Natural killer cell treated with Interleukin-12 subunit alpha and Interleukin-12 subunit beta and Interleukin-15 and Interleukin-18, amount 100 ng/mL, for 72 hours (primary cell): ENCODE measurements around the gene IGFBP5. TPM values are rescaled to one million over a fixed set of nuclear protein-coding genes. Genes with fewer than 3 reads are reported as not detected.

Experiments used
- ATAC-seq, 2 donors: fragments of 150-1000 bp; cut with Tn5 transposase in 1 of 2; sonication (Bioruptor Pico), chemical (Tn5 transposase) in 1 of 2; 2 replicates each; pipeline ENCODE4 v1.10.0; 2021
- DNase-seq: peaks from one replicate; pipeline ENCODE4 v3.0.0; 2022; ENCODE audit warnings: low spot score
- H3K27ac Mint-ChIP-seq, 2 donors: 1 replicate in 1 of 2; 2 replicates in 1 of 2; pipeline ENCODE4 v1.8.0; 2022; ENCODE audit warnings: mixed read lengths in 2 of 2, mild to moderate bottlenecking in 1 of 2, moderate library complexity in 1 of 2
- H3K27me3 Mint-ChIP-seq, 2 donors: 1 replicate in 1 of 2; 2 replicates in 1 of 2; pipeline ENCODE4 v1.8.0; 2022; ENCODE audit warnings: mixed read lengths in 2 of 2
- H3K36me3 Mint-ChIP-seq: one replicate; pipeline ENCODE4 v1.8.0; 2022; ENCODE audit warnings: mixed read lengths
- H3K4me1 Mint-ChIP-seq, 2 donors: 1 replicate in 1 of 2; 2 replicates in 1 of 2; pipeline ENCODE4 v1.8.0; 2022; ENCODE audit warnings: low read depth in 2 of 2, mixed read lengths in 2 of 2, mild to moderate bottlenecking in 1 of 2
- H3K4me3 Mint-ChIP-seq: one replicate; pipeline ENCODE4 v1.8.0; 2022; ENCODE audit warnings: mixed read lengths
- H3K9me3 Mint-ChIP-seq: 2 replicates; pipeline ENCODE4 v1.8.0; 2022; ENCODE audit warnings: mixed read lengths
- total RNA-seq, 2 donors: library from RNA; stranded (reverse); gene quantifications; one replicate each; pipeline ENCODE4 v1.2.3, GENCODE V29; 2022

The IGFBP5 gene
- total RNA-seq, 2 donors from 2014 or later = 0.08 TPM; not detected in 1

GRCh38 chr2:216701544-216701943 is 6.2 kb upstream of the IGFBP5 start:
- no peak for DNase-seq
- Mint-ChIP-seq H3K9me3 (no peaks in the 10 kb centered on the region), H3K4me3 (no peak overlapping the region), H3K4me1 (peaks cover 0 to 3% of the 10 kb centered on the region in 2 donors), H3K36me3 (no peaks in the 10 kb centered on the region), H3K27me3 (peaks cover 21 to 23% of the 10 kb centered on the region in 2 donors), H3K27ac (no peak overlapping the region)
- ATAC-seq = no peak

DNA sequence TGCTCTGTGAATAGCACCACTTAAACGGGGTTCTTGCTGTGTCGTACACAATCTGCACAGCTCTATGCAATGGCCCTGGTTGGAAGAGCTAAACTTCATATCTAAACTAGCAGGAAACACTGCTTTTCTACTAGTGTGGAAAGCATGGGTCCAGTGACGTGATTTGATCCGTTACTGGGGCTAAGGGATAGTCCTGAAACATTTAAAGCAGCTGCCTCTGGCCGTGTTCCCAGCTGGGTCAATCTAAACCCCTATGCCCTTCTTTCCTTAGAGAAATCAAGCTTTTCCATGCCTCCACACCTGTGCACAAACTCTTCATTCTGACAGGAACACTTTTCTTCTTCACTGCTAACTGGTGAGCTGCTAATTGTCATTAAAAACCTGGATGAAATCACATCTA is 5.4 kb upstream of the IGFBP5 start:
- Mint-ChIP-seq H3K36me3 (no peaks in the 10 kb centered on the region), H3K4me3 (no peak overlapping the region), H3K27ac (no peak overlapping the region), H3K27me3 (peaks cover 28 to 31% of the 10 kb centered on the region in 2 donors), H3K4me1 (peaks cover 0 to 5% of the 10 kb centered on the region in 2 donors), H3K9me3 (no peaks in the 10 kb centered on the region)
- DNase-seq = no peak
- ATAC-seq = no peak

- peak; percentile 15 for DNase-seq
- ATAC-seq = no peak
- Mint-ChIP-seq H3K27ac (no peak overlapping the region), H3K36me3 (no peaks in the 10 kb centered on the region), H3K9me3 (no peaks in the 10 kb centered on the region), H3K4me1 (peaks cover 0 to 6% of the 10 kb centered on the region in 2 donors), H3K4me3 (no peak overlapping the region), H3K27me3 (peaks cover 31 to 34% of the 10 kb centered on the region in 2 donors)
These were observed 4.8 kb upstream of the IGFBP5 start for GRCh38 chr2:216700088-216700567.

- Mint-ChIP-seq H3K36me3 (no peaks in the 10 kb centered on the region), H3K27ac (no peak overlapping the region), H3K27me3 (peaks cover 37 to 43% of the 10 kb centered on the region in 2 donors), H3K4me3 (no peak overlapping the region), H3K4me1 (peaks cover 3 to 12% of the 10 kb centered on the region in 2 donors), H3K9me3 (no peaks in the 10 kb centered on the region)
- ATAC-seq = peak; percentile 54 to 62
- peak; percentile 32 for DNase-seq
These were observed 3.5 kb upstream of the IGFBP5 start for GRCh38 chr2:216698895-216699294.

- peaks cover 40 to 49% of the 10 kb centered on the region in 2 donors for H3K27me3 Mint-ChIP-seq
- no peak overlapping the region for H3K4me3 Mint-ChIP-seq
- H3K36me3 Mint-ChIP-seq = no peaks in the 10 kb centered on the region
- no peak for DNase-seq
- no peak for ATAC-seq
- peaks cover 8 to 16% of the 10 kb centered on the region in 2 donors for H3K4me1 Mint-ChIP-seq
- H3K9me3 Mint-ChIP-seq = no peaks in the 10 kb centered on the region
- no peak overlapping the region for H3K27ac Mint-ChIP-seq
These were observed 2.9 kb upstream of the IGFBP5 start for GRCh38 chr2:216698293-216698692.

- no peak for ATAC-seq
- H3K27ac Mint-ChIP-seq = no peak overlapping the region
- peaks cover 37 to 52% of the 10 kb centered on the region in 2 donors for H3K27me3 Mint-ChIP-seq
- H3K4me1 Mint-ChIP-seq = peaks cover 15 to 25% of the 10 kb centered on the region in 2 donors
- no peak for DNase-seq
- no peak overlapping the region for H3K4me3 Mint-ChIP-seq
- no peaks in the 10 kb centered on the region for H3K36me3 Mint-ChIP-seq
- no peaks in the 10 kb centered on the region for H3K9me3 Mint-ChIP-seq
These were observed 1.6 kb upstream of the IGFBP5 start for GRCh38 chr2:216696751-216697560.

DNA sequence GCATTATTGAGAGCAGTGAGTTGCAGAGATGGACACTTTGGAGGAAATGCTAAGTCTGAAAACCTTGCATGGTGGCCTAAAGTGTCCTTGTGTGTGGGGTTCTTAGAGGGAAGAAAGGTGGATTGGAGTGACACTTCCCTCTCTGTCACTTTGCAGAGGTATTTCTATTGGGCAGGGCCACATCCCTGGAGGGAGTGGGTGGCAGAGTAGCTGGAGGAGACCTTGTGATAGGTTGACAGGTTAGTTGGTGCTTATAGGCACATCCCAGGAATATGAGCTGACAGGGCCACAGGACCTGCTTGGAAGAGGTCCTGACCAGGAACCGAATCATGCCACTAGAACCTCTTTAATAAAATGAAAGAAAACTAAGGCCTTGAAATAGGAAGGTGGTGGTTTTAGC is 972 bp upstream of the IGFBP5 start:
- no peaks in the 10 kb centered on the region for H3K36me3 Mint-ChIP-seq
- DNase-seq = no peak
- ATAC-seq = no peak
- no peak overlapping the region for H3K27ac Mint-ChIP-seq
- no peak overlapping the region for H3K4me3 Mint-ChIP-seq
- H3K4me1 Mint-ChIP-seq = peaks cover 19 to 31% of the 10 kb centered on the region in 2 donors
- peaks cover 39 to 58% of the 10 kb centered on the region in 2 donors for H3K27me3 Mint-ChIP-seq
- H3K9me3 Mint-ChIP-seq = no peaks in the 10 kb centered on the region

DNA sequence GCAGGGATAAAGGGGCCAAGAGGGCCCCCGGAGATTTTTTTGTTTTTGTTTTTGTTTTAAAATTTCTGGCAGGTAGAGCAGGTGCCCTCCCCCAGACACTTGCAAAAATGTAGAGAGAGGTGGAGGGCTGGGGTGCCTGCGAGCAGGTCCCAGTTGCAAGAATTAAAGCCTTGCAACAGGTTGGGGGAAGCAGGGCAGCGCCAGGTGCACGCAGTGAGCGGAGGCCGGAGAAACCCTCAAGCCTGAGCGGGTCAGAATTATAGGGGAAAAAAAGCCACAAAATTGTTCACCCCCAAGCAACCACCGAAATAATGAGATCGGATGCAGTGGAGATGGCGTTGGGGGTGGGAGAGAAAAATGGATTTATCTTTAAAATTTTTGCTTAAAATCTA is 527 bp downstream of the IGFBP5 start:
- DNase-seq (no peak), ATAC-seq (no peak)
- Mint-ChIP-seq H3K27ac (no peak overlapping the region), H3K36me3 (no peaks in the 10 kb centered on the region), H3K9me3 (no peaks in the 10 kb centered on the region), H3K4me1 (peaks cover 24 to 33% of the 10 kb centered on the region in 2 donors), H3K27me3 (peaks cover 47 to 72% of the 10 kb centered on the region in 2 donors), H3K4me3 (no peak overlapping the region)

GRCh38 chr2:216694082-216694825 is 1.1 kb downstream of the IGFBP5 start:
- DNase-seq (peak; percentile 57), ATAC-seq (no peak)
- Mint-ChIP-seq H3K36me3 (no peaks in the 10 kb centered on the region), H3K9me3 (no peaks in the 10 kb centered on the region), H3K4me3 (peak overlapping the region; percentile 84), H3K27me3 (peaks cover 51 to 77% of the 10 kb centered on the region in 2 donors), H3K4me1 (peaks cover 24 to 33% of the 10 kb centered on the region in 2 donors), H3K27ac (no peak overlapping the region)

GRCh38 chr2:216693414-216694080 is 1.8 kb downstream of the IGFBP5 start:
- H3K27me3 Mint-ChIP-seq = peaks cover 57 to 84% of the 10 kb centered on the region in 2 donors
- ATAC-seq = no peak
- H3K4me1 Mint-ChIP-seq = peaks cover 24 to 33% of the 10 kb centered on the region in 2 donors
- DNase-seq = peak; percentile 32
- no peaks in the 10 kb centered on the region for H3K9me3 Mint-ChIP-seq
- H3K36me3 Mint-ChIP-seq = no peaks in the 10 kb centered on the region
- H3K27ac Mint-ChIP-seq = no peak overlapping the region
- peak overlapping the region; percentile 84 for H3K4me3 Mint-ChIP-seq

GRCh38 chr2:216692636-216693413 is 2.5 kb downstream of the IGFBP5 start:
- Mint-ChIP-seq H3K9me3 (no peaks in the 10 kb centered on the region), H3K36me3 (no peaks in the 10 kb centered on the region), H3K27me3 (peaks cover 57 to 80% of the 10 kb centered on the region in 2 donors), H3K4me1 (peaks cover 24 to 33% of the 10 kb centered on the region in 2 donors), H3K4me3 (peak overlapping the region; percentile 84), H3K27ac (peak overlapping the region in 1 of 2 donors; percentile 60)
- ATAC-seq (peak; percentile 65 to 75), DNase-seq (peak; percentile 62)

DNA sequence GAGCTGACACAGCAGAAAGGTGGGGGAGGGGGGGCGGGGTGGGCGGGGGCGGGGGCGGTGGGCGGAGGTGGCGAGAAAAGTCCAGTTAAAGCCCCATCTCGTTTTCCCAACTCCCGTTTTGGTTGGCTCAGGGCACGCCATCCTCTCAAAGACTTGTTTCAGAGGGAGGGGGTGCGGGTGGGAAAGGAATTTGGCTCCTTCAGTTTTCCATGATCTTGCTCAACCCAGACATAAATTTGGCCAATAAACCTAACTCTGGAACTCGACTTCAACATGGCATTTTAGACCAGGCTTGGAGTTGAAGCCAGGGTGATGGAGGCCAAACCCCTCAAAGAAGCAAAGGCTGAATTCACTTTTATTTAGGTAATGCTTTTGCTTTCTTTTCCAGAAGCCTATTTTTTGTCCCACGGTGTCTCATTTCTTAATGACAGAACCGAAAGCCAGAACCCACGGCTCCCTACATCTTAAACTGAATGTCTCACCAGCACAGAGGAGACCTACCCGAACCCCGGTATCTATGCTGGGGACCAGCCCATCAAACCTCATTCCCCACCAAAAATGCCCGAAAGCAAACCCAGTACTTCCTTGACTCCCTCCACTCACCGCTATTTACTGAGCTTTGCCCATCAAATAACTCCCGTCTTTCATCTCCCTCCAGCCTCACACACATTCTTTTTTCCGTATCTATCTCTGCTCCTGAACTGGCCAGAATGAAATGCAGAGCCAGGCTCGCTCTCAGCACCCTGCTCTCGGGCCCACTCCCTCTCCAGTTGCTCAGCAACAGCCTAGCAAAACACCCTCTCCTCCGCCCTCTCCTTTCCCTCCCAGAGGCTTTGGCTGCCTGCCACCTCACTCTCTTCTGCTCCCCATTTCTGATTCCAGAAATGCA is 4.3 kb downstream of the IGFBP5 start:
- DNase-seq (peak; percentile 31), ATAC-seq (no peak)
- Mint-ChIP-seq H3K4me1 (peaks cover 24 to 30% of the 10 kb centered on the region in 2 donors), H3K9me3 (no peaks in the 10 kb centered on the region), H3K27me3 (peaks cover 48 to 69% of the 10 kb centered on the region in 2 donors), H3K4me3 (peak overlapping the region; percentile 66), H3K36me3 (no peaks in the 10 kb centered on the region), H3K27ac (no peak overlapping the region)
